ENCODE measurements around the gene VTCN1.

GRCh38 chr1:117215733-117216462 is 5.2 kb upstream of the VTCN1 start:
- TF ChIP-seq CTCF (IDR thresholded peaks at IDR 0.05) (no peak), POLR2A (IDR thresholded peaks at IDR 0.05) (no peak)
